GM18508 (cell line): ENCODE data around the gene ANKRD40CL.

ENCODE experiments used
- ATAC-seq: cut with Tn5 transposase; IDR thresholded peaks from one replicate; pipeline ENCODE4 v1.9.1; 2021; ENCODE audit warnings: moderate number of reproducible peaks; ENCODE audit not compliant: insufficient read depth, unreplicated experiment

The ANKRD40CL gene

DNA sequence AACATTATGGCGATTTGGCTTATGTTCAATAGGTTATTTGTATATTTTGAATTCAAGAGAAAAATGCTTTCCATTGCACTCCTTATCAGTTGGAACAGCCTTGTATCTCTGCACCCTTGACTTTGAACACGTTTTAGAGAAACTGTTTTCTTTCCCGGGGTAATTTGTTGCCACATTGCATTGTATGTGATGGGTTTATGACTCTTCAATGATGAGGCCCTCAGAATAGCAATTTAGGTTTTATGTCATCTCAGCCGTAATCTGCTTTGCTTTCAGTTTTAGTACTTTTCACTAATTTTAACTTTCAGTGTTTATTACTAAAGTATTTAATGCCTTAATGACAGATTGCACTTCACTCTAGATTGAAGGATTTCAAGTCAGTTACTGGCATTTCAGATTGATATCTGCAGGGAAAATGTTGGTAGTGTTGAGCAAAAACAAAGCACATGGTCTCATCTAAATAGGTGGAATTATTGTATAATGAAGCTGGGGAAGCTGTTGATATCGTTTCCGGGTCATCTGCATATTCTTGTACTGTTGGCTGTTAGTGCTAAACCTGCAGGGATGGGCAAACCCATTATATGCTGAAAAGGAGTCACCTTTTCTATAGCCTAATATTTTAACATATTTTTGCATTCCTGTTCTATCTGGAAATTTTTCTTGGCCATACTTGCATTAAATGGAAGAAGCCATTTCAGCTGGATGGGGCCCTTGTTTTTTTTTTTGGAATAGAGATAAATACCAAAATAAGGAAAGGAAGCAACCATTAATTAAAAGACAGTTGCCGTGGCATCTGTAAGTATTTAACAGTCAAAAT, 45.9 kb downstream of the ANKRD40CL start:
- ATAC-seq: no peak

GRCh38 chr17:50719924-50720794, 47.2 kb downstream of the ANKRD40CL start:
- no peak for ATAC-seq

- ATAC-seq: peak; percentile 70
These were observed 48.0 kb downstream of the ANKRD40CL start, which contains the start of gene LUC7L3 for GRCh38 chr17:50719144-50719923. Gene LUC7L3 (plus strand): TSS chr17:50719603. CDS start chr17:50719733, 130 bp downstream.

- ATAC-seq: no peak
These were observed 51.8 kb downstream of the ANKRD40CL start for GRCh38 chr17:50715471-50715870.

- no peak for ATAC-seq
These were observed 54.7 kb downstream of the ANKRD40CL start for GRCh38 chr17:50712641-50713040.
